K562 (cell line): ENCODE results near the gene MAB21L4. TPM values are rescaled to one million over a fixed set of nuclear protein-coding genes. Genes with fewer than 3 reads are reported as not detected.

Experiments
- CBX8 ChIP-seq: fragments of 200-600 bp; sonication (generic); IDR thresholded peaks from 2 replicates; pipeline ENCODE4 v1.6.1; 2012; ENCODE audit warnings: borderline replicate concordance, mixed run types, low read depth, mild to moderate bottlenecking, moderate library complexity, mixed read lengths, low read length, control low read depth, inconsistent platforms; ENCODE audit not compliant: poor library complexity, severe bottlenecking; ENCODE audit errors: extremely low read depth
- FUS ChIP-seq: fragments of 200-400 bp; formaldehyde crosslinking; optimal IDR thresholded peaks from 2 replicates; pipeline ENCODE3; 2017; ENCODE audit warnings: low read depth, low read length
- NR2F6 ChIP-seq: fragments of 450-650 bp; formaldehyde crosslinking; IDR thresholded peaks from 2 replicates; pipeline ENCODE4 v1.4.0; 2020; ENCODE audit warnings: mild to moderate bottlenecking
- TRIM24 ChIP-seq, 2 experiments: fragments of 450-650 bp; IDR thresholded peaks; 2 replicates each; pipeline ENCODE4 v1.6.1; 2016
- ZBTB12 ChIP-seq: fragments of 250-450 bp; sonication (Bioruptor Pico); IDR thresholded peaks from 2 replicates; pipeline ENCODE4 v1.4.0; 2020
- ZNF197 ChIP-seq: fragments of 200-800 bp; sonication (Bioruptor generic); IDR thresholded peaks from 2 replicates; pipeline ENCODE4 v1.6.1; 2016; ENCODE audit warnings: low read depth, missing genetic modification characterization, missing compliant biosample characterization
- ZSCAN32 ChIP-seq: fragments of 450-650 bp; formaldehyde crosslinking; IDR thresholded peaks from 2 replicates; pipeline ENCODE4 v1.4.0; 2020; ENCODE audit warnings: mild to moderate bottlenecking, moderate library complexity
- polyA plus RNA-seq, 8 experiments: library from polyadenylated mRNA; depleted of rRNA in 4 of 8; stranded (reverse) in 5 of 8; unstranded in 3 of 8; fragments of >200 nt; fragmentation: Nextera tagmentation in 2 of 8; fragmentation: Illumina TruSeq in 1 of 8; extraction: Ambion mirVana in 2 of 8; extraction: Trizol in 1 of 8; gene quantifications; 2 replicates each; pipeline versions ENCODE4 v1.2.1 to v1.2.3, GENCODE V29; 2011 to 2014; ENCODE audit warnings: inconsistent platforms in 1 of 8, missing spikeins in 1 of 8
- total RNA-seq, 7 experiments: library from RNA; depleted of rRNA in 6 of 7; stranded (reverse); fragments of >200 nt in 6 of 7; fragmentation: Illumina TruSeq in 2 of 7; extraction: Trizol in 2 of 7; gene quantifications; 2 replicates each; pipeline versions ENCODE4 v1.2.1 to v1.2.3, GENCODE V29; 2011 to 2021; ENCODE audit warnings: low replicate concordance in 1 of 7
- TF ChIP-seq, protein P1 (sequence below), 2 experiments: fragments of 450-650 bp; IDR thresholded peaks; 2 replicates each; pipeline ENCODE4 v1.6.1; 2016; ENCODE audit warnings: mild to moderate bottlenecking in 2 of 2, borderline replicate concordance in 1 of 2, low read depth in 1 of 2, moderate library complexity in 1 of 2

The MAB21L4 gene
- total and polyA plus RNA-seq, 9 of the 15 experiments (the other 6 are each of a cell fraction or from before 2014, with no cell fraction given): 0.03 TPM; not detected in 8

- TF ChIP-seq ZBTB12 (CRISPR knock-in tag): no peak
- no peak for TF ChIP-seq ZNF197
- no peak for TF ChIP-seq FUS
- TF ChIP-seq NR2F6 (CRISPR knock-in tag): no peak
- TF ChIP-seq ZSCAN32 (CRISPR knock-in tag): no peak
- TF ChIP-seq, protein P1, sequence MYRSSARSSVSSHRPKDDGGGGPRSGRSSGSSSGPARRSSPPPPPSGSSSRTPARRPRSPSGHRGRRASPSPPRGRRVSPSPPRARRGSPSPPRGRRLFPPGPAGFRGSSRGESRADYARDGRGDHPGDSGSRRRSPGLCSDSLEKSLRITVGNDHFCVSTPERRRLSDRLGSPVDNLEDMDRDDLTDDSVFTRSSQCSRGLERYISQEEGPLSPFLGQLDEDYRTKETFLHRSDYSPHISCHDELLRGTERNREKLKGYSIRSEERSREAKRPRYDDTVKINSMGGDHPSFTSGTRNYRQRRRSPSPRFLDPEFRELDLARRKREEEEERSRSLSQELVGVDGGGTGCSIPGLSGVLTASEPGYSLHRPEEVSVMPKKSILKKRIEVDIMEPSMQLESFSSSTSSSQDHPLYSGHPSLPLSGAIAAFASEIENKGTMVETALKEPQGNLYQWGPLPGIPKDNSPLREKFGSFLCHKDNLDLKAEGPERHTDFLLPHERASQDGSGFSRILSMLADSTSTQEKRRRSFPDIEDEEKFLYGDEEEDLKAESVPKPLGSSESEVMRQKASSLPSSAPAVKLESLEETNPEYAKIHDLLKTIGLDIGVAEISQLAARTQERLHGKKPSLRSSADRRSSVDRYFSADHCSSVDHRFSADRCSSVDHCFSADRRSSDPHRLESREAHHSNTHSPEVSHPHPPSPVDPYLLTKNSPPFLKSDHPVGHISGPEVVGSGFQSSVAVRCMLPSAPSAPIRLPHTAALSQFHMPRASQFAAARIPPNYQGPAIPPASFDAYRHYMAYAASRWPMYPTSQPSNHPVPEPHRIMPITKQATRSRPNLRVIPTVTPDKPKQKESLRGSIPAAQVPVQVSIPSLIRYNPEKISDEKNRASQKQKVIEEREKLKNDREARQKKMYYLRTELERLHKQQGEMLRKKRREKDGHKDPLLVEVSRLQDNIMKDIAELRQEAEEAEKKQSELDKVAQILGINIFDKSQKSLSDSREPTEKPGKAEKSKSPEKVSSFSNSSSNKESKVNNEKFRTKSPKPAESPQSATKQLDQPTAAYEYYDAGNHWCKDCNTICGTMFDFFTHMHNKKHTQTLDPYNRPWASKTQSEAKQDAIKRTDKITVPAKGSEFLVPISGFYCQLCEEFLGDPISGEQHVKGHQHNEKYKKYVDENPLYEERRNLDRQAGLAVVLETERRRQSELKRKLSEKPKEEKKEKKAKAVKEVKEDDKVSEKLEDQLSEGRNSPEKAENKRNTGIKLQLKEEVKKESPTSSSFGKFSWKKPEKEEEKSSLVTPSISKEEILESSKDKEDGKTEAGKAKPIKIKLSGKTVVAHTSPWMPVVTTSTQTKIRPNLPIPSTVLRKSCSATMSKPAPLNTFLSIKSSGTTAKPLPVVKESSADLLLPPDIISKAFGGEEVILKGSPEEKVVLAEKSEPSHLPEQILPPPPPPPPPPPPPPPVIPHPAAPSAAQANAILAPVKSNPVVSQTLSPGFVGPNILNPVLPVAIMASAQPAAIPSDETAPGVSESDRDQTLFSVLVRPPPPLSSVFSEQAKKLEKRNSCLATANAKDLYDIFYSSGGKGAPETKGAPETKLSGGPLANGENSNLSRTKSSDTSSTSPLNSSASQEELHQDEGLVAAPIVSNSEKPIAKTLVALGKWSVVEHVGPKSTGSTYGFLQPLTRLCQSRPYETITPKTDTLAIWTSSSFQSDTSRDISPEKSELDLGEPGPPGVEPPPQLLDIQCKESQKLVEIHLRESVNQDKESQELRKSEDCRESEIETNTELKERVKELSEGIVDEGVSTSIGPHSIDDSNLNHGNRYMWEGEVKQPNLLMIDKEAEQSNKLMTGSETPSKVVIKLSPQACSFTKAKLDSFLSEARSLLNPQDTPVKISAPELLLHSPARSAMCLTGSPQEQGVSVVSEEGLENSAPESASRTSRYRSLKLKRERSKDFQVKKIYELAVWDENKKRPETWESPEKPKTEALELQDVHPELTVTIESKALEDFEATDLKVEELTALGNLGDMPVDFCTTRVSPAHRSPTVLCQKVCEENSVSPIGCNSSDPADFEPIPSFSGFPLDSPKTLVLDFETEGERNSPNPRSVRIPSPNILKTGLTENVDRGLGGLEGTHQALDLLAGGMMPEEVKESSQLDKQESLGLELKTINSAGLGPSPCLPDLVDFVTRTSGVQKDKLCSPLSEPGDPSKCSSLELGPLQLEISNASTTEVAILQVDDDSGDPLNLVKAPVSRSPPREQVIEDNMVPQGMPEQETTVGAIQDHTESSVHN (IDR thresholded peaks at IDR 0.05; ENCODE audit: borderline replicate concordance in 1 of 2, low read depth in 1 of 2): no peak
- no peak for TF ChIP-seq CBX8
- TF ChIP-seq TRIM24 (IDR thresholded peaks at IDR 0.05): no peak
Observed at GRCh38 chr2:240902615-240903041, 6.7 kb upstream of the MAB21L4 start (continued).
